Body of pancreas (tissue), 4 donors: ENCODE results near the gene CLEC1B.

Experiments
- POLR2A ChIP-seq, 3 donors: fragments of 450-650 bp; IDR thresholded peaks; one replicate each; pipeline ENCODE4 v1.6.1; 2016; ENCODE audit warnings: antibody characterized with exemption in 3 of 3, mild to moderate bottlenecking in 2 of 3
- TF ChIP-seq, protein P1 (sequence below), 7 experiments: fragments of 450-650 bp in 4 of 7; fragments of 200-600 bp in 3 of 7; sonication (generic) in 3 of 7; IDR thresholded peaks; one replicate each; pipeline ENCODE4 v1.5.1; 2016 to 2019; ENCODE audit warnings: antibody characterized with exemption in 7 of 7

DNA sequence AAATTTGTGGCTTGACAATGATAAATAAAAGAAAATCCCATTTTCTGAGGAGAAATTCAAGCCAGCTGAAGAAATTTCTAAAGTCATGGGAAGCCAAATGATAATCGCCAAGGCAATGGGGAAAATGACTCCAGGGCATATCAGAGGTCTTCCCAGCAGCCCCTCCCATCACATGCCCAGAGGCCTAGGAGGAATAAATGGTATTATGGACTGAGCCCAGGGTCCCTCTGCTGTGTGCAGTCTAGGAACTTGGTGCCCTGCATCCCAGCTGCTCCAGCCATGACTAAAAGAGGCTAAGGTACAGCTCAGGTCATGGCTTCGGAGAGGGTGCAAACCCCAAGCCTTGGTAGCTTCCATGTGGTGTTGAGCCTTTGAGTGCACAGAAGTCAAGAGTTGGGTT, 23.3 kb downstream of the CLEC1B start:
- TF ChIP-seq, protein P1, sequence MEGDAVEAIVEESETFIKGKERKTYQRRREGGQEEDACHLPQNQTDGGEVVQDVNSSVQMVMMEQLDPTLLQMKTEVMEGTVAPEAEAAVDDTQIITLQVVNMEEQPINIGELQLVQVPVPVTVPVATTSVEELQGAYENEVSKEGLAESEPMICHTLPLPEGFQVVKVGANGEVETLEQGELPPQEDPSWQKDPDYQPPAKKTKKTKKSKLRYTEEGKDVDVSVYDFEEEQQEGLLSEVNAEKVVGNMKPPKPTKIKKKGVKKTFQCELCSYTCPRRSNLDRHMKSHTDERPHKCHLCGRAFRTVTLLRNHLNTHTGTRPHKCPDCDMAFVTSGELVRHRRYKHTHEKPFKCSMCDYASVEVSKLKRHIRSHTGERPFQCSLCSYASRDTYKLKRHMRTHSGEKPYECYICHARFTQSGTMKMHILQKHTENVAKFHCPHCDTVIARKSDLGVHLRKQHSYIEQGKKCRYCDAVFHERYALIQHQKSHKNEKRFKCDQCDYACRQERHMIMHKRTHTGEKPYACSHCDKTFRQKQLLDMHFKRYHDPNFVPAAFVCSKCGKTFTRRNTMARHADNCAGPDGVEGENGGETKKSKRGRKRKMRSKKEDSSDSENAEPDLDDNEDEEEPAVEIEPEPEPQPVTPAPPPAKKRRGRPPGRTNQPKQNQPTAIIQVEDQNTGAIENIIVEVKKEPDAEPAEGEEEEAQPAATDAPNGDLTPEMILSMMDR (IDR thresholded peaks at IDR 0.05) = no peak
- no peak for TF ChIP-seq POLR2A (IDR thresholded peaks at IDR 0.05)
